Midbrain (tissue), 1 donor: ENCODE results near the gene EAF1.
A peak's percentile ranks its signal among the peaks of the same experiment; 100 is the strongest.
"Not testable (repeated sequence)": the region's sequence is repeated elsewhere in the genome, so short reads cannot be mapped to it uniquely, and the experiment has no call there.

Source experiments
- DNase-seq: peaks from one replicate; lab custom pipeline; 2025; lab: John Stamatoyannopoulos, UW

The EAF1 gene

GRCh38 chr3:15405448-15406050 is 21.8 kb upstream of the EAF1 start:
- peak; percentile 26 for DNase-seq

- no peak for DNase-seq
Observed at GRCh38 chr3:15409239-15409638, 18.2 kb upstream of the EAF1 start.

DNA sequence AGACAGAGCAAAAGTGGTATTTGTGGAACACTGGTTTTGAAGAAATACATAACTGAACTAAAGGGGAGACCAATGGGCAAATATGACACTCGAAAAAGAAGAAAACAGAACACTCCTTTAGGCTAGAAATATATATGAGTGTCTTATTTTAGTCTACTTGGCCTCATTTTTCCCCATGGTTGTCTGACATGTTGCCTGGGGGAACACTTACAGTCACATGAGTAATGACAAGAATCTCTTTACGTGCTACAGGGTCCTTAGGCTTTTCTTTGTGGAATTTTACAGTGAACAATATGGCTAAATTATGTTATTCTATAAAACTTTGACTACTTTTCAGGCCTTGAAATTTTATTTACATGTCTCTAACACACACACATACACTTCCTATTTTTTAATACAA is 17.6 kb upstream of the EAF1 start:
- DNase-seq, result no peak

GRCh38 chr3:15410966-15411365 is 16.4 kb upstream of the EAF1 start:
- DNase-seq, result not testable (repeated sequence)

- no peak for DNase-seq
Observed at GRCh38 chr3:15420871-15421270, 6.5 kb upstream of the EAF1 start.

- no peak for DNase-seq
Observed at GRCh38 chr3:15426579-15427118, 749 bp upstream of the EAF1 start.

GRCh38 chr3:15427981-15428380 is 583 bp downstream of the EAF1 start:
- DNase-seq, result no peak

DNA sequence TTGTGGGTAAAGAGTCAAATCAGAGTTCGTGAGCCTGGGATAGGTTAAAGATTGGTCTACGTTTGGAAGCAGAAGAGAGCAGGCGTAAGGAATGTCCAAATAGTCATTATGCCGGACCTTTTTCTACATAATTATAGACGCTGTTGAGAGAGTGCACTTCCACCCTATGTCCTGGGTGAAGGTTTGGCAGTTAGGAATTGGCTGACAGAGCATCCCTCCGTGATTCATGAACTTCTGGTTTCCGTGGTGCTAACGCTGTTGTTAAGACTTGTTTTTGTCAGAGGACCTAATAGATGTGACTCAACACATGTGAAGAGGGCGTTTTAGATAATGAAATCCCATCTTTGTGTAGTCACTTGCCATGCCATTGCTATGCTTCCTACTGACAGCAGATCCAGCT is 1.1 kb downstream of the EAF1 start:
- DNase-seq, result no peak

DNA sequence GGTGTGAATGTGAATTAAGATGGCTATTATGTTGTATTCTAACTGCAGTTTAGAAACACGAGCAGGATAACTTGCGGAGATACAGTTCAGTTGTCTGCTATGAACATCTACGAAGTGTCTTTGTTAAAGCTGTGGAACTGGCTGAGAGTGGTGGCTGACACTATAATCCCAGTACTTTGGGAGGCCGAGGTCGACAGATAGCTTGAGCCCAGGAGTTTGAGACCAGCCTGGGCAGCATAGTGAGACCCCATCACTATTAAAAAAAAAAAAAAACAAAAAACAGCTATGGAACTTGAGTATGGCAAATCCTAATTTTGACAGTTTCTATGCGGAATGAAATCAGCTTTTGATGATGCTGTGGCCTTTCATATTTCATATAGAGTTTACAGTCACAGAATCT is 1.7 kb downstream of the EAF1 start:
- DNase-seq, result no peak

GRCh38 chr3:15430624-15431023 is 3.2 kb downstream of the EAF1 start:
- DNase-seq, result no peak

GRCh38 chr3:15431256-15431837 is 3.9 kb downstream of the EAF1 start:
- no peak for DNase-seq

- DNase-seq, result no peak
Observed at GRCh38 chr3:15433531-15433930, 6.1 kb downstream of the EAF1 start.

DNA sequence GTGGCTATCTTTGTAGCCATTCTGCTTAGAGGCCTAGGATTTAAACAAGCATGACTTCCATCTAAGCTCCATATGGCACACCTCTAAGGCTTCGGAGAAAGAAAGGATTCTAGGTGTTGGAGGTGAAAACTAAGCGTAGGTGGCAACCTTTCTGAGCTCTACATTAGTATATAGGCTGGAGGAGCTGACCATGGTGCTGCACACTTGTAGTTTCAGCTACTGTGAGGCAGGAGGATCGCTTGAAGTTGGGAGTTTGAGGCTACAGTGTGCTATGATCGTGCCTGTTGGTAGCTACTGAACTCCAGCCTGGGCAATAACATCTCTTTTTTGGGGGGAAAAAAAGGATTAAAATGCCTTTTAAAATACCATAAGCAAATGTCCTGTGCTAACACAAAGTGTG is 7.4 kb downstream of the EAF1 start:
- DNase-seq, result no peak

DNA sequence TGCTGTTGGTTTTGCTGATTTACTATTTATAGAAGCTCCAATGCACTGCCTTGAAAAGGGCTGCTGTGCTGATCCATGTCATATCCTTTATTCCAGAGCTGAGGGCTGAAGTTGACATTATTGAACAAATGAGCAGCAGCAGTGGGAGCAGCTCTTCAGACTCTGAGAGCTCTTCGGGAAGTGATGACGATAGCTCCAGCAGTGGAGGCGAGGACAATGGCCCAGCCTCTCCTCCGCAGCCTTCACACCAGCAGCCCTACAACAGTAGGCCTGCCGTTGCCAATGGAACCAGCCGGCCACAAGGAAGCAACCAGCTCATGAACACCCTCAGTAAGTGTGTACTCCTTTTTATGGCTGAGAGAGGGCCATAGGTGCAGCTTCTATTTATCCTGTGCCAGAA is 8.8 kb downstream of the EAF1 start:
- no peak for DNase-seq

DNA sequence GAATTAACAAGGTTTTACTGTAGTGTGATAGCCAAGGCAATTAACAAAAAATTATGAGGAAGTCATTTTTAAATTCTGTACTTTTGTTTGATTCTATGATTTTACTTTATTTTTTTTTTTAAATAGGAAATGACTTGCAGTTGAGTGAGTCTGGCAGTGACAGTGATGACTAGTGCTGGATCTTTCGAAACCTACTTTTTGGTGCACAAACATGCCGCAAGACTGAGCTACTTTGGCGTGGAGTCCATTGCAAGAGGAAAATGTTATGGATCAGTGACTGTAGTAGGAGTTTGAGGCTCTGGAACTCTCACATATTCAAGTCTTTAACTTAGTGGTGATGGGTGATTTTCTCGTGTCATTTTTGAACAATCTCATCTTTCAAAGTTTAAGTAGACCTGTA is 11.6 kb downstream of the EAF1 start:
- DNase-seq, result no peak

DNA sequence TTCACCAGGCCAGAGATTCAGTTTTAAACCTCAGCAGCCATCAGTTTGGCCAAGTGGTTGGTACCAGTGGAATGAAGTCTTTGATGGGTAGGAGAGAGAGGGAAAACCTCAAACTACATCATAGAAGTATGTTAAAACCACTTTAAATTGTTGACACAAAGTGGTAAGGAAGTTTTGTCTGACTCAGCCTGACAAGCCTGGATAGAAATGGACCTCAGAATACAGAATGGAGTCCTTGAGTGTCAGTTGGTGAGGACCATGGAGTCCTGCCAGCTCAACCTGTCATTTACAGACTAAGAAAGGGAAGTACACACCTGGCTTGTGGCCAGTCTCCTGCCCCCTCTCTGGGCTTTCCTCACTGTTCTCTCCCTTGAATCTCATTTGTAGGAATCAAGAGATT is 12.1 kb downstream of the EAF1 start:
- no peak for DNase-seq

GRCh38 chr3:15440891-15441290 is 13.5 kb downstream of the EAF1 start:
- no peak for DNase-seq

DNA sequence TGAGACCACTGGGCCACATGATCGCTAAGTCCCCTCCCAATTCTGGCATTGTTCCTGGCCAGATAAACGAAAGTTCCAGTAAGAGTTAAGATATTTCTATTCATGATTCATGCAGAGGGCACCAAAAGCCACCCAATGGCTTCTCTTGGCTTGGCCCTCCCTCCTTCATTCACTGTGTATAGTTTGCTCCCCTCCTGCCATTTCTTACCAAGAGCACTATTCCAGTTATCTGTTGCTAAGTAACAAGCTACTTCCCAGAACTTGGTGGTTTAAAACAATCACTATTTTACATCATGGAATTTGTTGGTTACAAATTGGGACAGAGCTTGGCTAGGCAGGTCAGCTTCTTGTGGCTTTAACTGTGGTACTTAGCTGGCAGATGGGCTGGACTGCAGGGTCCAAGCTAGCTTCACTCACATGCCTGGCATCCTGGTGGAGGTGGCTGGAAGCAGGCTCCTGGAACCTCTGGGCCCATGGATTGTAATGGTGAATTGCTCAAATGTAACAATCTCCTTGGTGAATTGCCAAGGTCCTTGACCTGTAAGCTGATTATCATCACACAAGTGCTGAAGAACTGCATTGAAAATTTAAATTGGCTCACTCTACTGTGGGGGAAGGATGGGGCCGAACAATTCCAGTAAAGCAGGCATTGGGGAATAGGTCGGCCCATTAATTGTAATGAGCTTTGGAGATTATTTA is 16.6 kb downstream of the EAF1 start:
- no peak for DNase-seq

DNA sequence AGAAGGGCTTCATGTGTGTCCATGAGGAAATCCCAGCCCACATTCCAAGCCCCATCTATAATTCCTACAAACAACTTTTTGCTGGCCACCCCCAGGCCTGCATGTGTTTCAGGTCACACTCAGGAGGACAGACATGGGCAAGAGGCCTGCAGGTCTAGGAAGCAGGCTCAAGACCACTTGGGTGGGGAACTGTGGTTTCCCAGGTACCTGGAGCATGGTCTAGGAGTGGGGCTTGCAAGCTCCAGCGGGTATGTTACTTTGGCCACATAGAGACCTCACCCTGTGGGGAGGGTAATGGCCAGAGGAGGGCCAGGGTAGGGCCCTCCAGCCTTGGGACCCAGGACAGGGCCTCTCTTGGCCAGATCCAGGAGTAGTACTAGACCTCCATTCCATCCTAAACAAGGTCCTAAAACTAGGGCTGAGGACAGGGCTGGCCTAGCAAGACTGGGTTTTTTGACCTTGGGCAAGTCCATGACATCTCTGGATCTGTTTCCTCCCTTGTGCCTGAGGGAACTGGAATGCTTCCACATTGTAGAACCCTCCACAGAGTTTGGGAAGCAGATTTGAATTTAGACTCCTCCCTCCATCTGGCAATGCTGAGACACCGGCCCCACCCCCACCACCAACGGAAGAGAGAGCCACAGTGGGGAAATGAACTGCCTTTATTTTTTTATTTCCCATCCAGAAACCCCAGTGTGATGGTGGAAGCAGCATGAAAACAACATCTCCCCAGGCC is 22.3 kb downstream of the EAF1 start:
- DNase-seq, result no peak

GRCh38 chr3:15450438-15451215 is 23.2 kb downstream of the EAF1 start:
- DNase-seq, result no peak

GRCh38 chr3:15451216-15452113 is 24.1 kb downstream of the EAF1 start:
- no peak for DNase-seq
